Effector memory CD4-positive, alpha-beta T cell (primary cell): ENCODE results near the gene GNAO1.

Experiments
- DNase-seq, 3 donors: peaks; one replicate each; pipeline ENCODE4 v3.0.0-alpha.2; 2020
- H3K27ac ChIP-seq: 2 replicates; pipeline ENCODE4 v1.7.0; 2013; ENCODE audit warnings: mild to moderate bottlenecking, low read length, moderate library complexity; ENCODE audit not compliant: insufficient read depth, poor library complexity, severe bottlenecking
- H3K27me3 ChIP-seq: replicated peaks from 2 replicates; pipeline ENCODE4 v1.7.0; 2013; ENCODE audit warnings: mild to moderate bottlenecking, low read length; ENCODE audit not compliant: insufficient read depth, control insufficient read depth, poor library complexity, severe bottlenecking
- H3K36me3 ChIP-seq: 2 replicates; pipeline ENCODE4 v1.7.0; 2013; ENCODE audit warnings: mild to moderate bottlenecking, low read length, moderate library complexity; ENCODE audit not compliant: control insufficient read depth, insufficient read depth
- H3K4me1 ChIP-seq: 2 replicates; pipeline ENCODE4 v1.7.0; 2013; ENCODE audit warnings: low read length, mild to moderate bottlenecking; ENCODE audit not compliant: control insufficient read depth, insufficient read depth, poor library complexity, severe bottlenecking
- H3K4me3 ChIP-seq: 2 replicates; pipeline ENCODE4 v1.7.0; 2013; ENCODE audit warnings: low read length, low read depth, mild to moderate bottlenecking; ENCODE audit not compliant: insufficient read depth, poor library complexity, severe bottlenecking
- H3K9me3 ChIP-seq: 2 replicates; pipeline ENCODE4 v1.7.0; 2013; ENCODE audit warnings: mild to moderate bottlenecking, low read length, moderate library complexity; ENCODE audit not compliant: control insufficient read depth

Gene GNAO1

DNA sequence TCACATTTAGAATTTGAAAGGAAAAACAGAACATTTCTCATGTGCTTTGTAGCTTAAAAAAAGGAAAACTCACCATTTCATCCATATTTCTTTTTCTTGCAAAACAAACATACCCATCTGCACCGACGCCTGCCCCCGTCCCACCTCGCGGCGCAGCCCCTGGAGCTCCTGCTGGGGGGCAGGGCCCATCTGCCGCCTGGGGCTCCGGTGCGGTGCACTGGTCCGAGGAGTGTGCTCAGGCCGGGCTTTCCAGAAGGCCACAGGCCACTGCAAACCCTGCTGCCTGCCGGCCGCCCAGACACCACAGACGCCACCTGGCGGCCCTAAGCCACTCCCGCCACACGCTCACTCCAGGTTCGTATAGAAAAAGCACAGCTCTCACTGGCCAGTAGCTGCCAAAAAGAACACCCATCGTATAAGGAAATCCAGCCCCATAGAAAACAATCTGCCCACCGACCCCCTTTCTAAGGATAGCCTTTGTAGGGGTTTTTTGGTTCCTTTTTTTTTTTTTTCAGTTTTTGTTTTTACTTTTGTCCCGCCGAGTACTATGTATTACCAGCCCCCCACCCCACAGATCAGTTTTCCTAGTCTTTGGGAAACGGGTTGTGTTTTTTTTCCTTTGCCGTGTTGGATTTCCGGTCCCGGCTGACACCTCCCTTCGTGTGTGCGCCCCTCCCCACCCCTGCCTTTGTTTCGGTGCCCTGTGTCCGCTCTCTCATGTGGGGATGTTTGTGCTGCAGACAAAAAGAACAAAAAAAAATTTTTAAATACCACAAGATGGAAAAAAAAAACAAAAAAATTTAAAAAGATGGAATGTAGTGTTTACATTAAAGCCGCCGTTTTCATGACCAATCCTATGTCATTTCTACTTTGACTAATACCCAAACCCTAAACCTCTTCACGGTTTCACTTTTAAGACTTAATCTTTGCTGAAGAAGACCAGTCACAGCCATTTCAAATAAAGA, 165.3 kb downstream of the GNAO1 start:
- H3K27ac ChIP-seq, result peak overlapping the region; percentile 31
- no peaks in the 10 kb centered on the region for H3K4me1 ChIP-seq
- H3K27me3 ChIP-seq, result no peaks in the 10 kb centered on the region
- peak; percentile 14 to 22 (median 19) for DNase-seq
- no peaks in the 10 kb centered on the region for H3K9me3 ChIP-seq
- H3K36me3 ChIP-seq, result no peaks in the 10 kb centered on the region
- H3K4me3 ChIP-seq, result peak overlapping the region; percentile 61

DNA sequence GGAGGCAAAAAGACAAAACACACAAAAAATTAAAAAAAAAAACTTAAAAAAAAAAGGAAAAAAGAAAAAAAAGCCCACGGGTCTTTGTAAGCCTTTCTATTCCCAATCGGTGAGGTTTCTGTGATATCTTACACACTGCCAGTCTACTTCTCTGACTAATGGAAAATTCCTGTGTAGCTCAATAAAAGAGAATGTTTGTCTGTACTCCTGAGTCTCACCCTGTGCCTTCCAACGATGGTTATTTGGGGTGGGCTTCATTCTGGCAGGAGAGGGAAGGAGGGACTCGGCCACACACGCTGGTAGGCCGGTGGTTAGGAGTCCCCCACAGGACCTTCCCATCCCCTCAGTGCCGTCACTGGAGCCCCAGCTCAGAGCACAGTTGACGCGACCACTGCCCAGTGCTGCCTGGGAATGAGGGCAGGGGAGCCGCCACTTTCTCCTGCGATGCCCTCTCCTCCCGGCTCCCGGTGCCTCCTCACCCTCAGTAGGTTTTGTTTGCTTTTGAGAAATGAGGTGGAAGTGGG, 166.0 kb downstream of the GNAO1 start:
- Histone ChIP-seq H3K27me3 (no peaks in the 10 kb centered on the region), H3K4me3 (peak overlapping the region; percentile 61), H3K4me1 (no peaks in the 10 kb centered on the region), H3K9me3 (no peaks in the 10 kb centered on the region), H3K36me3 (peaks cover 4% of the 10 kb centered on the region), H3K27ac (no peak overlapping the region)
- DNase-seq, result no peak

GRCh38 chr16:56357765-56358322, 166.6 kb downstream of the GNAO1 start:
- no peaks in the 10 kb centered on the region for H3K4me1 ChIP-seq
- no peak overlapping the region for H3K4me3 ChIP-seq
- no peaks in the 10 kb centered on the region for H3K27me3 ChIP-seq
- H3K36me3 ChIP-seq, result peaks cover 10% of the 10 kb centered on the region
- no peaks in the 10 kb centered on the region for H3K9me3 ChIP-seq
- H3K27ac ChIP-seq, result no peak overlapping the region
- no peak for DNase-seq

GRCh38 chr16:56360117-56361008, 169.1 kb downstream of the GNAO1 start:
- Histone ChIP-seq H3K4me1 (no peaks in the 10 kb centered on the region), H3K4me3 (no peak overlapping the region), H3K27ac (no peak overlapping the region), H3K27me3 (no peaks in the 10 kb centered on the region), H3K36me3 (peaks cover 29% of the 10 kb centered on the region), H3K9me3 (no peaks in the 10 kb centered on the region)
- no peak for DNase-seq

GRCh38 chr16:56362057-56362655, 170.9 kb downstream of the GNAO1 start:
- H3K4me1 ChIP-seq, result no peaks in the 10 kb centered on the region
- peaks cover 36% of the 10 kb centered on the region for H3K36me3 ChIP-seq
- H3K4me3 ChIP-seq, result no peak overlapping the region
- no peaks in the 10 kb centered on the region for H3K27me3 ChIP-seq
- no peak for DNase-seq
- no peaks in the 10 kb centered on the region for H3K9me3 ChIP-seq
- no peak overlapping the region for H3K27ac ChIP-seq

GRCh38 chr16:56362706-56363105, 171.4 kb downstream of the GNAO1 start:
- Histone ChIP-seq H3K36me3 (peaks cover 40% of the 10 kb centered on the region), H3K27ac (no peak overlapping the region), H3K4me1 (no peaks in the 10 kb centered on the region), H3K27me3 (no peaks in the 10 kb centered on the region), H3K4me3 (no peak overlapping the region), H3K9me3 (no peaks in the 10 kb centered on the region)
- no peak for DNase-seq

DNA sequence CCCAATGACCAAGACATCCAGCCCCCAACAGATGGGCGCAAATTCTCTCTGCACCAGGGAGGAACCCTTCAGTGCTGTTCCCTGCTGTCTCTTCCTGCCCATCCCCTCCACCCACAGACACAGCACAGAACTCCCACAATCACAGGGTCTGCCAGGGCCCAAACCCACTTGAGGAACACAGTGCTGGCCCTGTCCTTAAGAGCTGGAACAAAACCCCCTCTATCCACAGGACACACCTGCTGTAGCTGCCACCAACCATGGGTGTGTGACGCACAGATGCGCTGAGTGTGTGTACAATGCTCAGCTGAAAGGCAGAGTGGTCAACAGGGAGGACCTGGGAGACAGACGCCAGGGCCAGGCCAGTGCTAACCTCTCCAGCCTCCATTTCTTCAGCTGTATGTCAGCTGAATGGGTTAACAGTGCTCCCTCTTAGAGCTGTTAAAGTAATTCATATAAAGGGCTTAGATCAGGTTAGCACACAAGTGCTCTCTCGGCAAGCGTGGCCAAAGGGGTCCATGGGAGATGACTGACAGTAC, 172.0 kb downstream of the GNAO1 start:
- Histone ChIP-seq H3K27me3 (no peaks in the 10 kb centered on the region), H3K36me3 (peaks cover 45% of the 10 kb centered on the region), H3K9me3 (no peaks in the 10 kb centered on the region), H3K4me1 (no peaks in the 10 kb centered on the region), H3K27ac (no peak overlapping the region), H3K4me3 (no peak overlapping the region)
- DNase-seq, result no peak

DNA sequence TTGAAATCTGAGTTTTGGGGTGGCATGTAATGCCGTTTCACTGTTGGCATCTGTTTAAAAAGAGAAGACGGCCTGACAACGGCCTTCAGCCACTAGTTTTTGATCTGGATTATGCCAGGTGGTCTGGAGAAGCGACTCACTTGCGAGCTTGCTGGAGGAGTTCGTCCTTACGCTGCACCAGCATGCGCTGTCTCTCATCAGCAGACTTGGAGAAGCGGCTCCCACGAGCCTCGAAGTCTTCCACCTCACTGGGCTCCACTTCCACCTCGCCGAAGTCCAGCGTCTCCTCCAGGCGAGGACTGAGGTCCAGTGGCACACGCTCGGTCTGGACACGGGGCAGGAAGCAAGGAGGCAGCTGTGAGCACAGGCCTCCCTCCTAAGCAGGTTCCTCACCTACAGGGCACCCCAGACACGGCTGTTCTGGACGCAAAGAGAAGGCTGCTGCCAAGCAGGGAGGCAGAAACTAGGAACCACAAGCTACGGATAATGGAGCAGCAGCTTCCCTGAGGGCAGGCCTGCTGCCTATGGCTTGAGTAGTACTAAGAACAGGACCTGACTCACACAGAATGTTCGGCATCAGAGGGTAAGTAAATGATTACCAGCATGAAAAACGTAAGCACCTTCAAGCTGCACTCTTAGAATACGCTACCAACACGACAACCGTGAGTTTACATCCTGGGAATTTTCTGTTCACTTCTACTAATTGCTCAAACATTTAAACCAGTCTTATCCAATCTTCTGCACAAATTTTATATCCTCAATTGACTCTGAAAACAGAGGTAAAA, 172.7 kb downstream of the GNAO1 start:
- Histone ChIP-seq H3K27ac (no peak overlapping the region), H3K36me3 (peaks cover 52% of the 10 kb centered on the region), H3K4me1 (no peaks in the 10 kb centered on the region), H3K4me3 (no peak overlapping the region), H3K27me3 (no peaks in the 10 kb centered on the region), H3K9me3 (no peaks in the 10 kb centered on the region)
- DNase-seq, result no peak

- DNase-seq, result no peak
- Histone ChIP-seq H3K4me1 (no peaks in the 10 kb centered on the region), H3K4me3 (no peak overlapping the region), H3K27me3 (no peaks in the 10 kb centered on the region), H3K27ac (no peak overlapping the region), H3K36me3 (peaks cover 53% of the 10 kb centered on the region), H3K9me3 (no peaks in the 10 kb centered on the region)
These were observed 173.6 kb downstream of the GNAO1 start for GRCh38 chr16:56364865-56365264.
